Neutrophil (primary cell): ENCODE measurements around the gene ARID4B.
"Not testable (repeated sequence)": the region's sequence is repeated elsewhere in the genome, so short reads cannot be mapped to it uniquely, and the experiment has no call there.

Source experiments
- H3K27ac ChIP-seq: fragments of 200-600 bp; sonication (generic); 2 replicates; pipeline ENCODE4 v1.5.1; 2016; ENCODE audit warnings: mild to moderate bottlenecking, moderate library complexity
- H3K27me3 ChIP-seq: fragments of 200-600 bp; sonication (generic); 2 replicates; pipeline ENCODE4 v1.6.0; 2016; ENCODE audit warnings: mild to moderate bottlenecking
- H3K36me3 ChIP-seq: fragments of 200-600 bp; sonication (generic); 2 replicates; pipeline ENCODE4 v1.5.1; 2017
- H3K4me1 ChIP-seq, 2 experiments: fragments of 200-600 bp in 1 of 2; sonication (generic) in 1 of 2; 1 replicate in 1 of 2; 2 replicates in 1 of 2; pipeline versions ENCODE4 v1.5.1 to v1.6.1; 2013 to 2016; ENCODE audit warnings: low read depth in 1 of 2, low read length in 1 of 2, mild to moderate bottlenecking in 1 of 2, moderate library complexity in 1 of 2; ENCODE audit not compliant: control insufficient read depth in 1 of 2, insufficient read depth in 1 of 2
- H3K4me3 ChIP-seq, 2 experiments: fragments of 200-600 bp in 1 of 2; sonication (generic) in 1 of 2; 1 replicate in 1 of 2; 2 replicates in 1 of 2; pipeline ENCODE4 v1.5.1; 2013 to 2016; ENCODE audit warnings: low read depth in 1 of 2, low read length in 1 of 2, mild to moderate bottlenecking in 1 of 2, moderate library complexity in 1 of 2
- H3K9me3 ChIP-seq: fragments of 200-600 bp; sonication (generic); 2 replicates; pipeline ENCODE4 v1.5.1; 2016
- CTCF ChIP-seq: fragments of 200-600 bp; sonication (generic); IDR thresholded peaks from 2 replicates; pipeline ENCODE4 v1.5.1; 2016; ENCODE audit warnings: antibody characterized with exemption

ARID4B gene

GRCh38 chr1:235367000-235367908 lies 39.3 kb upstream of the ARID4B start, which contains the start of gene TBCE:
TBCE (plus strand) TSS chr1:235367427; CDS start chr1:235380050, 12,623 bp downstream.
- H3K27ac ChIP-seq, result peak within 1 kb of the TSS; percentile 77
- TF ChIP-seq CTCF, result no peak
- no peaks in the 10 kb centered on the region for H3K9me3 ChIP-seq
- H3K4me1 ChIP-seq, result peaks cover 15 to 16% of the 10 kb centered on the region in 2 experiments
- H3K27me3 ChIP-seq, result no peaks in the 10 kb centered on the region
- no peaks in the 10 kb centered on the region for H3K36me3 ChIP-seq
- peak within 1 kb of the TSS; percentile 87 to 88 for H3K4me3 ChIP-seq

GRCh38 chr1:235366286-235366685 lies 38.3 kb upstream of the ARID4B start:
- H3K36me3 ChIP-seq, result no peaks in the 10 kb centered on the region
- peak overlapping the region in 1 of 2 experiments; percentile 88 for H3K4me3 ChIP-seq
- H3K9me3 ChIP-seq, result no peaks in the 10 kb centered on the region
- no peak for TF ChIP-seq CTCF
- no peaks in the 10 kb centered on the region for H3K27me3 ChIP-seq
- no peak overlapping the region for H3K27ac ChIP-seq
- peaks cover 15 to 16% of the 10 kb centered on the region in 2 experiments for H3K4me1 ChIP-seq

GRCh38 chr1:235364189-235364588 lies 36.2 kb upstream of the ARID4B start:
- H3K4me1 ChIP-seq, result peaks cover 15 to 16% of the 10 kb centered on the region in 2 experiments
- H3K27me3 ChIP-seq, H3K4me3 ChIP-seq, H3K9me3 ChIP-seq, H3K27ac ChIP-seq, H3K36me3 ChIP-seq: not testable (repeated sequence)

- H3K27me3 ChIP-seq, result no peaks in the 10 kb centered on the region
- no peaks in the 10 kb centered on the region for H3K36me3 ChIP-seq
- no peaks in the 10 kb centered on the region for H3K9me3 ChIP-seq
- H3K27ac ChIP-seq, result no peak overlapping the region
- no peak overlapping the region for H3K4me3 ChIP-seq
- H3K4me1 ChIP-seq, result no peaks in the 10 kb centered on the region
- no peak for TF ChIP-seq CTCF
Observed at GRCh38 chr1:235358899-235359298, 30.9 kb upstream of the ARID4B start.

GRCh38 chr1:235357485-235358373 lies 29.8 kb upstream of the ARID4B start:
- H3K4me3 ChIP-seq, result no peak overlapping the region
- H3K27me3 ChIP-seq, result no peaks in the 10 kb centered on the region
- no peaks in the 10 kb centered on the region for H3K36me3 ChIP-seq
- no peak for TF ChIP-seq CTCF
- no peaks in the 10 kb centered on the region for H3K9me3 ChIP-seq
- H3K4me1 ChIP-seq, result no peaks in the 10 kb centered on the region
- H3K27ac ChIP-seq, result no peak overlapping the region
